GM23338 (cell line): Measurements from ENCODE around the gene ATG2B. TPM values are rescaled to one million over a fixed set of nuclear protein-coding genes. Genes with fewer than 3 reads are reported as not detected.

Source experiments
- ATAC-seq: fragments of 200-7000 bp; cut with Tn5 transposase; 3 replicates; pipeline ENCODE4 v1.9.1; 2020
- DNase-seq: peaks from one replicate; pipeline ENCODE4 v3.0.0-alpha.2; 2015; ENCODE audit warnings: low spot score
- H2AFZ ChIP-seq: fragments of 200-600 bp; sonication (generic); 2 replicates; pipeline ENCODE4 v1.8.0; 2016; ENCODE audit warnings: antibody characterized with exemption, mild to moderate bottlenecking, moderate library complexity
- H3F3A ChIP-seq: fragments of 200-600 bp; sonication (generic); replicated peaks from 2 replicates; pipeline ENCODE4 v1.8.0; 2017; ENCODE audit warnings: antibody characterized with exemption, mixed run types, low read depth
- H3K27ac ChIP-seq: fragments of 200-600 bp; sonication (generic); 2 replicates; pipeline ENCODE4 v1.6.1; 2016; ENCODE audit warnings: low read depth
- H3K27me3 ChIP-seq: fragments of 200-600 bp; sonication (generic); 2 replicates; pipeline ENCODE4 v1.8.0; 2016; ENCODE audit warnings: mild to moderate bottlenecking, mixed run types, moderate library complexity; ENCODE audit not compliant: insufficient read depth
- H3K36me3 ChIP-seq: fragments of 200-600 bp; sonication (generic); 2 replicates; pipeline ENCODE4 v1.8.0; 2016; ENCODE audit warnings: mild to moderate bottlenecking; ENCODE audit not compliant: insufficient read depth
- H3K4me1 ChIP-seq: fragments of 200-600 bp; sonication (generic); 2 replicates; pipeline ENCODE4 v1.8.0; 2016; ENCODE audit warnings: mild to moderate bottlenecking, moderate library complexity; ENCODE audit not compliant: insufficient read depth
- H3K4me2 ChIP-seq: fragments of 200-600 bp; sonication (generic); 2 replicates; pipeline ENCODE4 v1.7.1; 2017; ENCODE audit warnings: mixed run types
- H3K4me3 ChIP-seq: fragments of 200-600 bp; sonication (generic); 2 replicates; pipeline ENCODE4 v1.6.1; 2016; ENCODE audit warnings: mixed run types
- H3K79me2 ChIP-seq: fragments of 200-600 bp; sonication (generic); replicated peaks from 2 replicates; pipeline ENCODE4 v1.8.0; 2017; ENCODE audit warnings: mild to moderate bottlenecking; ENCODE audit not compliant: insufficient read depth
- H3K9me2 ChIP-seq: fragments of 200-600 bp; sonication (generic); 2 replicates; pipeline ENCODE4 v1.8.0; 2017; ENCODE audit not compliant: insufficient read depth
- H4K20me1 ChIP-seq: fragments of 200-600 bp; sonication (generic); replicated peaks from 2 replicates; pipeline ENCODE4 v1.8.0; 2017; ENCODE audit warnings: mild to moderate bottlenecking; ENCODE audit not compliant: insufficient read depth
- H3K27ac Mint-ChIP-seq: 2 replicates; pipeline ENCODE4 v1.8.0; 2020; ENCODE audit warnings: inconsistent platforms, mild to moderate bottlenecking, moderate library complexity, mixed read lengths
- H3K27me3 Mint-ChIP-seq: 3 replicates; pipeline ENCODE4 v1.8.0; 2022; ENCODE audit warnings: low read depth, mild to moderate bottlenecking, moderate library complexity, mixed read lengths, inconsistent platforms; ENCODE audit not compliant: insufficient read depth, poor library complexity
- H3K36me3 Mint-ChIP-seq: 3 replicates; pipeline ENCODE4 v1.8.0; 2021; ENCODE audit warnings: low read depth, mild to moderate bottlenecking, inconsistent platforms, moderate library complexity, mixed read lengths
- H3K4me1 Mint-ChIP-seq: 3 replicates; pipeline ENCODE4 v1.8.0; 2020; ENCODE audit warnings: mild to moderate bottlenecking, inconsistent platforms, mixed read lengths
- H3K4me3 Mint-ChIP-seq: 3 replicates; pipeline ENCODE4 v1.8.0; 2021; ENCODE audit warnings: moderate library complexity, mild to moderate bottlenecking, inconsistent platforms, mixed read lengths
- H3K9me3 Mint-ChIP-seq: 3 replicates; pipeline ENCODE4 v1.8.0; 2020; ENCODE audit warnings: moderate library complexity, mild to moderate bottlenecking, inconsistent platforms, mixed read lengths
- CTCF ChIP-seq, 2 experiments: fragments of 200-600 bp in 1 of 2; sonication (generic) in 1 of 2; conservative IDR thresholded peaks; 2 replicates each; pipeline versions ENCODE4 v1.5.1 to v1.6.1; 2016 to 2017; ENCODE audit warnings: antibody characterized with exemption in 2 of 2, low read depth in 2 of 2, mild to moderate bottlenecking in 2 of 2, moderate library complexity in 1 of 2
- EZH2 ChIP-seq: fragments of 200-600 bp; sonication (generic); IDR thresholded peaks from one replicate; pipeline ENCODE4 v1.8.0; 2017; ENCODE audit warnings: antibody characterized with exemption, mild to moderate bottlenecking, low read depth; ENCODE audit not compliant: unreplicated experiment
- JUNB ChIP-seq: IDR thresholded peaks from one replicate; pipeline ENCODE4 v1.6.1; 2016; ENCODE audit warnings: antibody characterized with exemption; ENCODE audit not compliant: unreplicated experiment
- POLR2AphosphoS5 ChIP-seq: IDR thresholded peaks from 2 replicates; pipeline ENCODE4 v1.6.1; 2016; ENCODE audit warnings: antibody characterized with exemption, low read depth
- ZNF331 ChIP-seq: fragments of 250-450 bp; sonication (Bioruptor Pico); IDR thresholded peaks from 2 replicates; pipeline ENCODE4 v1.5.0; 2020; ENCODE audit warnings: low read depth, mild to moderate bottlenecking, moderate library complexity
- ZNF462 ChIP-seq: fragments of 250-450 bp; sonication (Bioruptor Pico); IDR thresholded peaks from 2 replicates; pipeline ENCODE4 v1.5.0; 2020; ENCODE audit warnings: mild to moderate bottlenecking, moderate library complexity
- polyA plus RNA-seq: library from polyadenylated mRNA; unstranded; fragments of >200 nt; fragmentation: Nextera tagmentation; extraction: Ambion mirVana; gene quantifications from 2 replicates; pipeline ENCODE4 v1.2.1, GENCODE V29; 2016
- total RNA-seq: library from RNA; depleted of rRNA; stranded (reverse); fragments of >200 nt; shearing (Covaris generic); gene quantifications from 2 replicates; pipeline ENCODE4 v1.2.3, GENCODE V29; 2014

Gene ATG2B
- total and polyA plus RNA-seq, 2 experiments from 2014 or later, result 3.8 to 15.4 TPM

GRCh38 chr14:96399405-96399804 lies 36.3 kb upstream of the ATG2B start (continued):
- TF ChIP-seq ZNF462 (CRISPR knock-in tag) (no peak), POLR2AphosphoS5 (no peak)

DNA sequence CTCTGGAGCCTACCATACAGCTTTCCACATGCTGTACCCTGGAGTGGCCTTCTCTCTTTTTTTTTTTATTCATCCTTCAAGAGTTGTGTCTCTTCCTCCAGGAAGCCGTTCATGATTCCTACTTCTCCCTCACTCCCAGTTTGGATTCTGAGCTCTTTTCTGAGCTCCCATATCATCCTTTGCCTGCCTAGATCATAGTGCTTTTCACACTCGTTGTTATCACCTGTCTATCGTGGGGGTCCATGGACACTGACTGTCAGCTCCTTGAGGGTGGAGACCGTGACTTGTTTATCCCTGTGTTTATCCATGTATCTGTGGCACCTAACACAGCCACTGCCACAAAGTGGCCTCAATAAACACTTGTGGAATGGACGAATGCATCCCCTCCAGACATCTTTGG lies 35.8 kb upstream of the ATG2B start:
- TF ChIP-seq EZH2 (no peak), JUNB (no peak), CTCF (conservative IDR thresholded peaks at IDR 0.05; ENCODE audit: low read depth in 2 of 2) (no peak), ZNF331 (CRISPR knock-in tag) (no peak)
- Histone ChIP-seq H3K36me3 (no peaks in the 10 kb centered on the region), H3K9me2 (no peaks in the 10 kb centered on the region), H3K79me2 (no peaks in the 10 kb centered on the region), H3F3A (no peaks in the 10 kb centered on the region), H3K4me3 (no peak overlapping the region), H3K4me2 (no peak overlapping the region), H3K4me1 (no peaks in the 10 kb centered on the region), H2AFZ (no peak overlapping the region), H4K20me1 (no peaks in the 10 kb centered on the region), H3K27me3 (no peaks in the 10 kb centered on the region), H3K27ac (no peak overlapping the region)
- Mint-ChIP-seq H3K4me1 (no peaks in the 10 kb centered on the region; the same call in 2 of the 3 replicates), H3K27me3 (peaks cover 4% of the 10 kb centered on the region), H3K9me3 (no peaks in the 10 kb centered on the region), H3K27ac (no peak overlapping the region), H3K4me3 (no peak overlapping the region), H3K36me3 (no peaks in the 10 kb centered on the region)
- DNase-seq (no peak), ATAC-seq (no peak)
